GM12872 (cell line): Measurements from ENCODE around the gene FCN1.

Source experiments
- CTCF ChIP-seq: IDR thresholded peaks from 3 replicates; pipeline ENCODE4 v1.5.1; 2011; ENCODE audit warnings: low read depth, mild to moderate bottlenecking, low read length, moderate library complexity; ENCODE audit not compliant: insufficient read depth

The FCN1 gene

GRCh38 chr9:134943836-134944235 lies 26.1 kb upstream of the FCN1 start:
- no peak for TF ChIP-seq CTCF

- no peak for TF ChIP-seq CTCF
Measured at GRCh38 chr9:134943411-134943810, 25.7 kb upstream of the FCN1 start.

GRCh38 chr9:134942788-134943184 lies 25.1 kb upstream of the FCN1 start:
- no peak for TF ChIP-seq CTCF

GRCh38 chr9:134942011-134942787 lies 24.5 kb upstream of the FCN1 start:
- TF ChIP-seq CTCF, result no peak

- no peak for TF ChIP-seq CTCF
Measured at GRCh38 chr9:134940236-134941208, 22.8 kb upstream of the FCN1 start.

- TF ChIP-seq CTCF, result no peak
Measured at GRCh38 chr9:134939836-134940235, 22.1 kb upstream of the FCN1 start.

- no peak for TF ChIP-seq CTCF
Measured at GRCh38 chr9:134939080-134939733, 21.5 kb upstream of the FCN1 start.
